ENCODE data around the gene MRPS14. TPM values are rescaled to one million over a fixed set of nuclear protein-coding genes. Genes with fewer than 3 reads are reported as not detected.

MRPS14 gene
- total RNA-seq, 1 experiment from 2014 or later = 25.1 TPM

- Histone ChIP-seq H3K27ac (ENCODE audit: low read length) (peak overlapping the region; percentile 13; the same call in 1 of the 2 replicates), H3K36me3 (ENCODE audit: control insufficient read depth, insufficient read depth, low read length) (peaks cover 4% of the 10 kb centered on the region; the same call in 1 of the 2 replicates), H3K4me3 (ENCODE audit: low read depth in 2 of 2, low read length in 2 of 2) (no peak overlapping the region), H3K4me1 (ENCODE audit: control insufficient read depth, insufficient read depth, low read length) (peaks cover 12% of the 10 kb centered on the region), H3K27me3 (ENCODE audit: control insufficient read depth, insufficient read depth, low read length) (no peaks in the 10 kb centered on the region), H3K9me3 (ENCODE audit: control insufficient read depth, insufficient read depth, low read depth, low read length) (no peaks in the 10 kb centered on the region)
- BruUV-seq (replicated peaks) = no TSS peak
- in situ Hi-C loops (cut with HindIII; ENCODE audit: low pct_unique_long_range_greater_than_20kb, low sequenced_read_pairs) = no loop called here
- intact Hi-C loops (cut with micrococcal nuclease; ENCODE audit: unreplicated experiment) = no loop called here
- no peak for TF ChIP-seq TCF7L2 (IDR thresholded peaks at IDR 0.05; ENCODE audit: low read depth, low read length)
- no peak for TF ChIP-seq POLR2AphosphoS5 (IDR thresholded peaks at IDR 0.05; ENCODE audit: low read depth, low read length)
- no peak for TF ChIP-seq CTCF (IDR thresholded peaks at IDR 0.05)
- TF ChIP-seq SIN3A (IDR thresholded peaks at IDR 0.05; ENCODE audit: borderline replicate concordance, insufficient read depth, low read depth, low read length) = no peak
- no peak for TF ChIP-seq REST (IDR thresholded peaks at IDR 0.05; ENCODE audit: insufficient read depth in 1 of 2, low read depth in 2 of 2, low read length in 1 of 2)
- CTCF ChIA-PET = no interaction called here
- DNase-seq (ENCODE audit: low read depth, low spot score) = no peak
- POLR2A ChIA-PET = no interaction called here
- ATAC-seq = no peak
These were observed 26.7 kb downstream of the MRPS14 start for GRCh38 chr1:174996476-174996875.

- no TSS peak for BruUV-seq (replicated peaks)
These were observed 27.3 kb downstream of the MRPS14 start for GRCh38 chr1:174995916-174996315.

More at GRCh38 chr1:174995916-174996315, 27.3 kb downstream of the MRPS14 start:
- DNase-seq (ENCODE audit: low read depth, low spot score) = no peak
- in situ Hi-C loops (cut with HindIII; ENCODE audit: low pct_unique_long_range_greater_than_20kb, low sequenced_read_pairs) = no loop called here
- Histone ChIP-seq H3K4me1 (ENCODE audit: control insufficient read depth, insufficient read depth, low read length) (peaks cover 10% of the 10 kb centered on the region), H3K27ac (ENCODE audit: low read length) (no peak overlapping the region), H3K9me3 (ENCODE audit: control insufficient read depth, insufficient read depth, low read depth, low read length) (no peaks in the 10 kb centered on the region), H3K36me3 (ENCODE audit: control insufficient read depth, insufficient read depth, low read length) (peaks cover 4% of the 10 kb centered on the region; the same call in 1 of the 2 replicates), H3K4me3 (ENCODE audit: low read depth in 2 of 2, low read length in 2 of 2) (no peak overlapping the region), H3K27me3 (ENCODE audit: control insufficient read depth, insufficient read depth, low read length) (no peaks in the 10 kb centered on the region)
- POLR2A ChIA-PET = no interaction called here
- intact Hi-C loops (cut with micrococcal nuclease; ENCODE audit: unreplicated experiment) = no loop called here
- ATAC-seq = no peak
- no peak for TF ChIP-seq CTCF (IDR thresholded peaks at IDR 0.05)
- no peak for TF ChIP-seq SIN3A (IDR thresholded peaks at IDR 0.05; ENCODE audit: borderline replicate concordance, insufficient read depth, low read depth, low read length)
- TF ChIP-seq POLR2AphosphoS5 (IDR thresholded peaks at IDR 0.05; ENCODE audit: low read depth, low read length) = no peak
- TF ChIP-seq TCF7L2 (IDR thresholded peaks at IDR 0.05; ENCODE audit: low read depth, low read length) = no peak
- TF ChIP-seq REST (IDR thresholded peaks at IDR 0.05; ENCODE audit: insufficient read depth in 1 of 2, low read depth in 2 of 2, low read length in 1 of 2) = no peak
- CTCF ChIA-PET = no interaction called here

Data from Panc1 (cell line).